ENCODE measurements around the gene FRAS1.
"Not testable (repeated sequence)": the region's sequence is repeated elsewhere in the genome, so short reads cannot be mapped to it uniquely, and the experiment has no call there.

The FRAS1 gene

DNA sequence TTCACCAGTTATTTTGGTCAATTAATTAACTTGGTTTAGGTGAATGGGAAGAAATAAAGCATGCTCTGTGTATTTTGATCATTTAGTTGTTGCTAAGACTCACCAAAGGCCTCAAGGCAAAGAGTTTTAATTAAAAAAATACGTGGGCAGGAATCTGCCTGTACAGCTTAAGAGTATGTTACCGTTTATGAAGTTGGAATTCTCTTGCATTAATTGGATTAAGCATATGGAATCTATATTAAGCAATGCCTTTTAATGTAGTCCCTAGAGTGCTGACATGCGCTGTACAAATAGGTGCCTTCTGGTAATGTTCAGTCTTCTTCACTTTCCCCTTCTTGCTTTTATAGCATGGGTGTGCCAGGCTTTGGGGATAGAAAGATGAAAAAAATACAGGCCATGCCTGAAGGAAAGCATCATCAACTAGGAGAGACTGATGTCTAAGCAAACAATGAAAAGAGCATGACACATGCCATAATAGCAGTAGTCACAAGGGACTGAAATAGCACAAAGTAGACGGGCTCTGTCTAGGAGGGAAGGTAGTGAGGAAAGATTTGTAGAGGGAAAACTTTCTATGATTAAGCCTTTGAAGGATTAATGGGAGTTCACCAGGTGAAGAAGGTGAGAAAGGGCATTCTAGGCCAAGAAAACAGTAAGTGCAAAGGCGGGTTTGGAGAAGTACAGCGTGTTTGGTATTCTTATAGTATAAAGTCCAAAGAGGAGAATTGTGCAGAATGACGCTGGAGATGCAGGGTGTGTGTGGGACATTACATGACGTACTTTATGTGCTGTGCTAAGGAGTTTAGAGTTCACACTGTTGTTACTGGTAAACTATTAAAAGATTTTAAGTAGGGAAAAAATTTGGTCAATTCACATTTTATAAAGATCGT, 268.4 kb downstream of the FRAS1 start:
- DNase-seq (ENCODE audit: low read depth) = no peak

DNA sequence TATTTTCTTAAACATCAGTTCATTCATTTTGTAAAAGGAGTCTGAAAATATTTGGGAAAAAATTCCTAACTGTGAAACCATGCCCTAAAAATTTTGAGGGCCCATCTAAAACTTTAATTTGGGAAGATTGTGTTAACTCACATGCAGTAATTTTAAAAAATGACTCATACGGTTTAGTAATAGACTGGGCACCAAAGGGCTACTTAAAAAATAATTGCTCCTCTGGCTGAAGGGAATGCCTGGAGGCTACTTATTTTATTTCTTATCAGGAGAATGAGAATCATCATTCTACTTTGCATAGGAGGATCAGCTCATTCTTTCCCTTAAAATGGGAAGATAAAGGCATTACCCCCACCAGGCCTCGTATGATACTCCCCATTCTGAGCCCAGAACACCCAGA, 271.5 kb downstream of the FRAS1 start:
- DNase-seq (ENCODE audit: low read depth) = not testable (repeated sequence)

DNA sequence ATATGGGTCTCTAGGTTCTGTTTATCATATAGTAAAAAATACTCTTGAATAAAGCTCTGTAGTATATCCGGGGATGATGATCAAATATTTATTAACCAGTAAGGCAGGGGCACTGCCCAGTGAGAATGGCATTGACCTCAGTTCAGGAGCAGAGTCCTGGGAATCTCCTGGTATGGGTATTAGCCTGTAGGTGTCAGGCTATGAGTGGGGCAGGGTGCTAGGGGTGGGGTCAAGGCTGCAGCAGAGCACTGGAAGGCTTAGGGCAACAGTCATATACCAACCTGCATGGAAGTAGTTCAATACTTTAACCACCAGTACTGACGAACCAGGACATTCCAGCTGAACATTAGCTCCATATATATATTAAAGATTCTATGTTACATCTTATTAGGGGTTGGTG, 274.1 kb downstream of the FRAS1 start:
- DNase-seq (ENCODE audit: low read depth) = no peak

DNA sequence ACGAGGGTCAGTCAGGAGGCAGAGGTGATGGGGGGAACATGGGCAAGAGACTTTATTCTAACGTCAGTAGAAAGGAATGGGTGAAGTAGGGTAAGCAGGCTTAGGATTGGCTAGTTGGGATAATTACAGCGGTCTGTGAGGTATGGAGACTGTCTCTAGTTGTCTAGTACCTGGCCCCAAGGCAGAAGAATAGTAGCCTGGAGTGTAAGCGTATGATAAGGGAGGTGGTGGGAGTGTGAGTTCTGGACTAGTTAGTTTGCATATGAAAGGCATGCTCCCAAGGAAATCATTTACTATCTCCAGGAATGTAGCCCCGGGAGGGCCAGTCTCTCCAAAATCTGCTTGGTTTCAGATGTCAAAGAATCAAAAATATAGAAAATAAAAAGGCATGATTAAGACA, 274.8 kb downstream of the FRAS1 start:
- DNase-seq (ENCODE audit: low read depth) = no peak

DNA sequence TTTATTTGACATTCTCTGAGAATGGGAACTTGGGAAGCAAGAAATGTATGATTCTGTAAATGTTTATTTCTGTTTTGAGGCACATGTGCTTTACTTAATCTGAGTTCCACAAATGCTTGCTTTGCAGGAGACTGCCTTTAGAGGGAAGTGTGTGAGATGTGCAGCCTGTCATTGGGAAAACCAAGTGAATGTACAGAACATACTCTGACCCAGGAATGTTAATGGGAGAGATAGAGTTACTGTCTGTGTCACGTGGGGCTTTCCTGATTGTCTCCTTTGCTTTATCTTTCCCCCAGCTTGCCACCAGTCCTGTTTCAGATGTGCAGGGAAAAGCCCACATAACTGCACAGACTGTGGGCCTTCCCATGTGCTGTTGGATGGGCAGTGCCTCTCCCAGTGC, 275.9 kb downstream of the FRAS1 start:
- no peak for DNase-seq (ENCODE audit: low read depth)

DNA sequence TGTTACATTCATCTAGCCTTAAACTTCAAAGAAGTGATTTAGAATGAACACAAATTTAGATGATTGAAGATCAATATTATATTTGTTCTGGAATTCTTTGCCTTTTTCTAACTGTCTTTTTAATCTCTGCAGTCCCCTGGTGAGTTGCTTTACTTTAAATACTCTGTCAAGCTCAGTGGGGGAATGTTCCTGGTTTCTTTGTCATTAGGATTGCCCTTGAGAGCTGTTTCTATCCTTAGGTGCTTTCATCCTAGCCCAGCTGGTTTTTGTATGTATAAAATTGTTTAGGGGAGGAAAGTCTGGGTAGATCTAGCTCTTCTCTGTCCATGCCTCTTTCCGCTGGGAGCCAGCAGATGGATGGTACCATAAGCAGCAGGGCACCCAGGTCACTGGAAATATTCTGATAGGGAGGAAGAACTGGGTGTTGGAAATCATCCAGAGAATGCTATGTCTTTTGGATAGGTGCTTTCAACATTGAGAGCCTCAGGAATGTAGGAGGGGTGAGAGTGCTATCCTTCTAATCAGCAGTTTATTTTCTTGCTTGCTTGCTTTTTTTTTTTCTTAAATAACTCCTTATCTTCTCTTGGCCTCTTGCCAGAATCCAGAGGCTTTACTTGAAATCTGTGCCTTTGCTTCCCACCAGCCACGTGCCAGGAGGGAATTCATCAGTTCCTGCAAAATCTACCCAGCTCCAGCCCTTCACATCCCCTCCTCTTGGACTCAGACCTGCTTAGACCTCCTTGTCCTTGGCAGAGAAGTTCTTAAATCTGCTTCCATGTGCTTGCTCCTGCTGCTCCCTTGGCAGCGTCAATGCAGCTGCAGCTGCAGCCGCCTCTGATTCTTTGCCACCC, 279.2 kb downstream of the FRAS1 start:
- DNase-seq (ENCODE audit: low read depth) = no peak

DNA sequence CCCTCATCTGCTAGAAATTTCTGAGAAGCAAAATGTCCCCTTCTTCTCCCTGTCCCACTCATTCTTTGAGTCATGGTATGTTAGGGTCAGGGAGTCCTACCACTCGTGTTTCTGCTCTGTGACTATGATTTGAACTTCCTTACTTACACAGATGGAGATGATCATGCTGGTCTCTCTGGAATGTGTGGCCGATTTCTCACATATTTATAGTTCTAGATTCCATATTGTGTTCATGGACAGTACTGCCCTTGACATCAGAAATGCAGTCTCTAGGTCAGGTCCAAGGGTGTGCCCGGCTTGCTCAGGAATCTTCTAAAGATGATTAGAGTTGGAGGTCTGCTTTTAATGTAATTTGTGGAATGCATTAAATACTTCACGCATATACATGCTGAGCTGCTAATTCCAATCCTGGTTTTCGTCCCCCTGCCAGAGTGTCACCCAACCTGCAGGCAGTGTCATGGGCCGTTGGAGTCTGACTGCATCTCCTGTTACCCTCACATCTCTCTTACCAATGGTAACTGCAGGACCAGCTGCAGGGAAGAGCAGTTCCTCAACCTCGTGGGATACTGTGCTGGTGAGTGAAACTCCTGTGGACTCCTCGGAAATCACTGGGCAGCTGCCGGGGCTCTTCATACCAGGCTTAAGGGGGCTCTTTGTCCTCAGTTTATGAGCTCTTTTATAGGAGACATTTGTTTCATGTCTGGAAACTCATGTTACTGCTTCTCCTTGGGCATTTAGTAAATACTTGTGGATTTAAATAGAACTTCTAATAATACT, 280.3 kb downstream of the FRAS1 start:
- no peak for DNase-seq (ENCODE audit: low read depth)

DNA sequence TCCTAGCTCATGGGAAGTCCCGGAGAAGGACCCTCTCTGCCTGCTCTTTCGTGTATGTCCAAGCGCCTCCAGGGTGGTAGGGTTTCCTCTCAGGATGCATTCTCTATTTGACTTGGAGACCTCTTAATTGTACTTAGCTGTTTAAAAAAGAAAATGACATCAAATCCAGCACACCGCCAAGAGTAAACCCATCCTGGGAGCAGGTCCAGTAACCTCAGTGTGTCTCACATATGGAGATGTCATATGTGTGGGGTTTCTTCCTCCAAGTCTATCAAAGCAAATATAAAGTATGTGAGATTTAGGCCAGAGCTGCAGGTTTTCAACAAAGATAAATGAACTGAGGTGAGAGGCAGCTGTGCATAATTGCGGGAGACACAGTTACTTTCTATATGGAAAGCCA, 285.0 kb downstream of the FRAS1 start:
- no peak for DNase-seq (ENCODE audit: low read depth)

DNA sequence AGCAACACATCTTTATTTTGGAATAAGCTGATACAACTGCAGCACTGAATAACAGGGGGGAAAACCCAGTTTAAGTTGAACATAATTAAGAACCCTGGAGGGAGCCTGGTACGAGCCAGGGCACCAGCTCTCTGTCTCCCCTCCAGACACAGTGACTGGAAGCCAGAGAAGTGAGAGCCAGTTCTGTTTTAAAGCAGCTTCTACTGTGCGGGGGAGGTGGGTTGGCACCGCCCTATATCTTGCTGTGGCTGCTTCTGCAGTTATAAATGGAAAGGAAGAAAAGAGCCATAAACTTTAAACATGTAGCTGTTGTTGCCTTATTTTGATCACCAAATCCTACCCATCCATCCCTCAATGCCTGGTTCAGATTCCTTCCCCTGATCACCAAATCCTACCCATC, 286.6 kb downstream of the FRAS1 start:
- DNase-seq (ENCODE audit: low read depth) = no peak

DNA sequence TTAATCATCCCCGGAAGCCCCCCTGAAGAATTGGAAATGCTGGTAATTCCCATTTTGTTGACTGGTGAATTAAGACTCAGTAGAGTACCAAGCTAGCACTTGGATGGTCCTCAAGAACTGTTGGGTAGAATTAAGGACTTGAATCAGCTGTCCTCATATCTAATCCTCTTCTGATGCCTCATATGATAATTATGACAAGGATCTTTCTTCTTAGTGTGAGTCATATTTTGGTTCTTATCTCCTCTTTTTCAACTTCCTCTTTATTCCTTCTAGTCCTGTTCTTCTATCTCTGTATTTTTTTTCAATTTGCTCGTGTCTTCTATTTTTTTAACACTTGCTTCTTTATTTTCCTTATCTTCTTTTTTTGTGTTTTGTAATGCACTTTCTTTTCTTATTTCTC, 288.1 kb downstream of the FRAS1 start:
- no peak for DNase-seq (ENCODE audit: low read depth)

DNA sequence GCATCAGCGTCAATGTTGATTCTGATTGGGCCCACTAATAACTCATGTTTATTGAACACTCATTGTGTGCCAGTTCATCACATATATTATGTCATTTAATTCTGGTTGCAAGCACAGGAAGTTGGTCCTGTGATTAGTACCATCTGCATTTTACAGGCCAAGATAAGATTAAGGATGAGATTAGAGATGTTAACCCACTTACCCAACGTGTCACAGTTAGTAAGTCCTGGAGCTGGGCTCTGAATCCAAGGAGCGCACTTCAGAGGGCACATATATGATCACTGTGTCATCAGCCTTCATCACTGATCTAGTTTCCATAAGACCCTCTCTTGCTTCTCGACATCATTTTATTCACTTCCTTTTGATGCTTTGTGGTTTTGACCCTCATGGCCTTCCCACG, 289.1 kb downstream of the FRAS1 start:
- no peak for DNase-seq (ENCODE audit: low read depth)

DNA sequence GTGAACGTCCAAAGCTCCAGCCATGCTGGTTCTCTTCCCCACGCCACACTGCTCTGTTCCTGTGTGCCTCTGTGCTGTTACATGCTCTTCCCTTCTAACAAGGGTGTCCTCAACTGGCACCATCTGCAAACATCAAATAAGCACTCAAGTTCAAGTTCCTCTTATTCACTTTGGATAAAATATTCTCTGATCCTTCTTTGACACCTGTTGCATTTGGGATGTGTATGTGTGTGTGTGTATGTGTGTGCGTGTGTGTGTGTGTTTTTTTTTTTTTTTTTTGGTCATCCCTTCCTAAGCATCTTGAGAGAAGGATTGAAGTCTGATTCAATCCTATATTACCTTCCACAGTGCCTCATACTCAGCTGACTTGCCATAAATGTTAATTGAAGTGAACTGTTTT, 290.4 kb downstream of the FRAS1 start:
- no peak for DNase-seq (ENCODE audit: low read depth)

DNA sequence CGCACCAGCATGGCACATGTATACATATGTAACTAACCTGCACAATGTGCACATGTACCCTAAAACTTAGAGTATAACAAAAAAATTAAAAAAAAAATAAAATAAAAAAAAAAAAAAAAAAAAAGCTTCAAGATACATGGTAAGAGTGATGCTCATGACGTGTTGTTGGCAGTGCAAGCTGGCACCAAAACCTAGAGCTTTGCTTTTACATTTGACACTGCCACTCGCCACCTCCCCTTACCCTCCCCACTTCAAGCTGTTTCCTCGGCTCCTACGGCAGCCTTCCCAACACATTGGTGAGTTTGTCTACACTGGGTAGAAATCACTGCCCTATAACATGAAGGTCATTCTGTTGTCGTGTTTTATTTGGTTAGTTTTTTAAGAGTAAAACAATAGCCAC, 296.8 kb downstream of the FRAS1 start:
- no peak for DNase-seq (ENCODE audit: low read depth)

DNA sequence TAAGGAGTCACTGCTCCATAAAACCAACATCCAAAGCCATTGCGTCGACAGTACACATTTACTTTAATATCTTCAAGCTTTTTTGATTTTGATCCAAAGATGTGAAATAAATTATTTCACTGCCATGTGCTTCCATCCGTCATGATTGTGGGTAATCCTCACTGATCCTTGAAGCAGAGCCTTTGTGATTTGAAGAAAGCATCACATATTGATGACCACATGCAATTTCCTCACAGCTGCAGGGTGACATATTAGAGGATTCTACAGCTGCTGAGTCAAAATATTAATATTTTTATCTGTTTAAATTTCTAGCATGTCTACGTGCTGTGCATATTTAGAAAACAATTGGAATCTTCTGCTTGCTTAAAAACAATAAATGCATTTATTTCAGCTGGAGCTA, 297.7 kb downstream of the FRAS1 start:
- no peak for DNase-seq (ENCODE audit: low read depth)

DNA sequence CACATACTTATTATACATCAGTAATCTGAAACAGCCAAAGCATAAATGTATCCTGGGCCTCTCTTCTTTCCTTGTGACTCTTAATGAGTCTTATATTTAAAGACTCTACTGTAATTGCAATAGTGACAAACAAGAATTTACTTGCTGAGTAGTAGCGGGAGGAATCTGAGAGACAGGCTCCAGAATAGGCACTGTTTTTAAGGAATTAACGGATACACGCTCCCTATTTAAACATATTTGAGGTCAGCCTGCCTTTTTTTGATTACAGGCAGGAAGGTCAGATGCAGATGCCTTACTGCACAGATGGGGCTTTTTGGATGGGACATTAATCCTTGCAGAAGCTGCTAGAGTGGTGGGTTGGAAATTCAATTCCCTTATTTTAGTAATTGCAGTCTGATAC, 298.2 kb downstream of the FRAS1 start:
- DNase-seq (ENCODE audit: low read depth) = no peak

DNA sequence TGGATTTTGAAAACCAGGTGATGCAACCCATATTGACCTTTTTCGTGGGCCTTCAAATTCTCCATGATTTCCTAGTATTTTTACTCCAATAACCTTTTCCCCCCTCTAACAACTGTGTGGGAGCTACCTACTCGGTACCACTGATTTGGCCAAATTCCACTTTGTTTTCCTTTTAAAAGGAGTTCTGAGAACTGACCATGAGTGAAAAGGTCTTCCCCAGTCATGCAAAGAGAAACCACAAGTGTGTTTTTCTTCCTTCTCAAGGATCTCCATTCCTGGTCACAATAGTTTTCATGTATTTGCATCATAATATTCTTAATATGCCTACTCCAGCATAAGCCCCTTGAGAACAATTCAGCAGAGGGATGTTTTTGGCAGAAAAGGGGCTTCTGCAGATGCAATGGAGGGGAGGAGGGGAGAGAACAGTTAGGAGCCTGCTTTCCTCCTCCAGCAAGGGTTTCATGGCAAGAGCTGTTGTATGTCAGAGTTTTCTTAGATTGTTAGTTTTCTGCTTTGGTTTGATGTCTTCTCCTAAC, 299.2 kb downstream of the FRAS1 start:
- DNase-seq (ENCODE audit: low read depth) = no peak

DNA sequence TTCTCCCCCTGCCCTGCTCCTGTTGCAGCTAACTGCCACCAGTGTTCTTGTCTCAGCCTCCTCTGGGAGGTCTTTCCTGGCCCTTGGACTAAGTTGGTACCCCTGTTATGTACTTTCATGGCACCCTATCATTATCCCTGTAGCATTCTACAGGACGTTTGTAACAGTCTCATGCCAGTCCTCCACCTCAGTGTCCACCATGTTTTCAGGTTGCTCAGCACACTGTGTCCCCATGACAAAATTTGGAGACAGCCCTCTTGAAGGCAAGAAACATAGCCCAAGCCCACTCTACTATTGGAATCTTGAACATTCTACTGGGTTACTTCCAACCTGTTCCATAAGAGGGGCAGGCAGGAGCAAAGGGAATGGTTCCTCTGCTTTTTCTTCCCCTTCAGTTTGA, 300.0 kb downstream of the FRAS1 start:
- no peak for DNase-seq (ENCODE audit: low read depth)

DNA sequence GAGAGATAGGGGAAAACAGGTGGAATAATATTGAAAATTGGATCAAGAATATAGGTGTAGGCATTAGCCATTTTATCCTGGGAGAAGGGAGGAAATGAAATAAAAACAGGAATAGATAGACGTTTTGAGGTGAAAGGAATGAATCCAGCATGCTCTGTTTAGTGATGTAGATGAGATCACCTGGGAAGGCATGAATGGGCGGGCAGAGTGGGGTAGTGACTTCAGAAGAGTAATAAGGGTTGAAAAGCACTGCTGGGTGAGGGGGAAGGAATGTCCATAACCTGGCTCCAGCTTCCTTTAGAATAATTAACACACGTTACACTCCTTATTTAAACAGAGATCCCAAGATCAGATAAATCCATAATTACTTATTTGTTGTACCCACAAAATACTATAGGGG, 303.3 kb downstream of the FRAS1 start:
- no peak for DNase-seq (ENCODE audit: low read depth)

DNA sequence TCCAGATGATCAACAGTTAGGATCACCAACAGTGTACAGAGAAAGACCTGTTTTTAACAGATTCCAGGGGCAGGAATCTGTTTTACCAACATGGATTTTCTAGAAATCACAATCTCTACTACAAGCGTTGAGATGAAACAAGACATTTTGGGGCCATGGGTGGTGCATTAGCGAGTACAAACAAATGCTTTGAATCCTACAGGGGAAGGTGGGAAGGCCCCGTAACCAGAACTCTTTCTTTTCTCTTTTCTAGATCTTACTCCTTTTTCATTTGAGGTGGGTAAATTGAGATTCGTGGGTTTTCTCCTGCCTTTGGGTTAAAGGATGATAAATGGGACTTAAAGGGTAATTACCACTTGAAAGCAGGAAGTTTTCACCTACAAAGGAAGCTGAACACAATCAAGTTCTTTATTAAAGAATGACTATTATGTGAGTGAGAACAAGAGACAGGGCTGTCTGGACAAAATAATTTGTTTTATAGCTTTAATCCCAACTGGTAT, 304.5 kb downstream of the FRAS1 start:
- no peak for DNase-seq (ENCODE audit: low read depth)

DNA sequence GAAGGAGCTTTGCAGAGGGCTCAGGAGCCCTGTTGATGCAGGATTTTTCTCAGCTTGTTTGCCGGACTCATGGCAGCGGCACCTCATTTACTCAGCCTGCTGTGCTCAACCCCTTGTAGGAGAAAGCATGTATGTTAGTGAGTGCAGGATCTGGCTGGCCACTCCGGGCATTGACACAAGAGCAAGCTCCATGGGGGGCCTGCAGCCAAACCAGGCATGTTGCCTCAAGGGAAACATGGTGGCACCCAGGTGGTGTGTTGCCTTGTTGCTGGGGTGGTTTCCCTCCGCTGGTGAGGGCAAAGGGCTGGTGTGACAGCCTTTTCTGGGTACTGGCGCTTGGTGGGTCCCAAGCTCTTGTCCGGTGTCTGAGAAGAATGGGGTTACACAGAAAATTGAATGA, 305.2 kb downstream of the FRAS1 start:
- no peak for DNase-seq (ENCODE audit: low read depth)

DNA sequence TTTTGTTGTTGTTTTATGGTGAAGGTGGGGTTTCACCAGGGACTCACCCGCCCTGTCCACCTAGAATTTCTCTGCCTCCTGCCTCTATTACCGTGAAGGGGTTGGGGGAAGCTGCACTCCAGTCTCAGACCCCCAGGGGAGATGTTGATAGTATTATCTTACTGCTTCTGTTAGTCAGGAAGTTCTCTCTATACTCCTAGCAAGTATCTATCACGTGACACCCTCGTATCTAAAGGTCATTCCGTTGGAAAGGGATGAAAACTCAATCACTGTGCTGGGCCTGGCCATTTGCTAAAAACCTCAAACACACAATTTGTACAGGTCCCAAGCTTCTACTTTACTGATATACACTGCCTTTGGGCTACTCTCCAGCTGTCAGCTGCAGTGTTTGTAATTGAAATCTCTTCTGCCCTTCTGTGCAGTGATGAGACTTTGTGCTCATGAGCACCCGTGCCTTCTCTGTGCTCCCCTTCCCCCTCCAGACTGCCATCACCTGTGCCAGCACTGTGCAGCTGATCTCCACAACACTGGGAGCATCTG, 306.0 kb downstream of the FRAS1 start:
- no peak for DNase-seq (ENCODE audit: low read depth)

DNA sequence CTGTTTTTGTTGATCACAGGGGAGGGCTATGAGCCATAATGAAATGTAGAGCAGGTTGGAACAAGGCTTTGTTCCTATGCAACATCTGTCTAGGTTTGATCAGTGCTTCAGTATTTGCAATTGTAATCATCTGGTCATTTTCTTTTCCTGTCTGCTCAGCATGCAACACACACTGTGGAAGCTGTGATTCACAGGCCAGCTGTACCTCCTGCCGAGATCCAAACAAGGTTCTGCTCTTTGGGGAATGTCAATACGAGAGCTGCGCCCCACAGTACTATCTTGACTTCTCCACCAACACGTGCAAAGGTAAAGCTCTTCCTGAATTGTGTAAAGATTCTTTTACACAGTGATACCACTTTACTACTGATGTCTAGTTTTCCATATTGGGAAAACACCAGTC, 312.6 kb downstream of the FRAS1 start:
- DNase-seq (ENCODE audit: low read depth) = no peak
